Measurements from ENCODE around the gene CNOT3. TPM values are rescaled to one million over a fixed set of nuclear protein-coding genes. Genes with fewer than 3 reads are reported as not detected.
A peak's percentile ranks its signal among the peaks of the same experiment; 100 is the strongest.
"Not testable (repeated sequence)": the region's sequence is repeated elsewhere in the genome, so short reads cannot be mapped to it uniquely, and the experiment has no call there.

Gene CNOT3
- polyA plus RNA-seq, 4 donors = 24.4 to 37.4 (median 28.5) TPM

DNA sequence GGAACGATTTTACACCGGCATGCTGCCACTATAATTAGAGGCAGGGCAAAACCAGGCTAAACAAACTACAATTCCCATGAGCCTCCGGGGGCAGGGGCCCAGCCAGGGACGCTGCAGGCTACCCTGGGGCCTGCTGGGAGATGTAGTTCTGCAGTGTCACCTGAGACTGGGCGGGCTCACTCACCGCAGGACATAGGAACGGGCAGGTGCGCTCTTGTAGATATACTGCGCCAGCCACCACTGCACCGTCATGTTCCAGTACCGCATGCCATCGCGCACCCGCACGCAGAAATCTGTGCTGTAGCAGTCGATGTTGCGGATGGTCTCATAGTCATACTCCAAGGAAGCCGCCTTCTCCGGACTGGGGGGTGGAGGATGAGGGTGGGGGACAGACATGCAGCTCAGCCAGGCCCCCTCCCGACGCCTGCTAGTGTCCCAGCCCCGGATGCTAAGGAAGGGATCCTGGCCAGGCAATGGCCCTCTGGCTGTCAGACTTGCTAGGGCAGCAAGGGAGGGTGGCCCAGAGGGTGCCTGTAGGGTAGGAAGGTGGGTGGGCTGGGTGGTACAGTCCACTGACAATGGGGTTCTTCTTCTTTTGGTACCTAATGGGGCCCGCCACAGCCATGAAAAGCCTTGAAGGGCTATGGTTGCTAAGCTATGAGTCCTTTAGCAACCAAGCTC is 41.2 kb downstream of the CNOT3 start:
- no peaks in the 10 kb centered on the region for H3K27me3 ChIP-seq (ENCODE audit: control insufficient read depth in 3 of 3, insufficient read depth in 3 of 3, low read length in 3 of 3)
- peaks cover 0 to 8% (median 0%) of the 10 kb centered on the region in 3 donors for H3K4me1 ChIP-seq (ENCODE audit: control insufficient read depth in 3 of 3, insufficient read depth in 2 of 3, low read depth in 1 of 3, low read length in 2 of 3)
- H3K36me3 ChIP-seq (ENCODE audit: control insufficient read depth in 3 of 3, insufficient read depth in 2 of 3, low read depth in 1 of 3, low read length in 3 of 3) = peaks cover 4 to 72% (median 12%) of the 10 kb centered on the region in 3 donors
- no peaks in the 10 kb centered on the region for H3K9me3 ChIP-seq (ENCODE audit: control insufficient read depth in 2 of 2, insufficient read depth in 1 of 2, low read depth in 1 of 2, low read length in 1 of 2)
- 82 to 87% (median 84%) methylated on average over 23 of the region's 23 CpGs for WGBS, 3 donors
- no peak overlapping the region for H3K27ac ChIP-seq (ENCODE audit: low read depth in 1 of 3, low read length in 2 of 3)
- DNase-seq (no peak), FAIRE-seq (no peak)
- H3K4me3 ChIP-seq (ENCODE audit: low read depth in 1 of 3, low read length in 3 of 3) = no peak overlapping the region

- Histone ChIP-seq H3K4me3 (ENCODE audit: low read depth in 1 of 3, low read length in 3 of 3) (no peak overlapping the region), H3K9me3 (ENCODE audit: control insufficient read depth in 2 of 2, insufficient read depth in 1 of 2, low read depth in 1 of 2, low read length in 1 of 2) (no peaks in the 10 kb centered on the region), H3K4me1 (ENCODE audit: control insufficient read depth in 3 of 3, insufficient read depth in 2 of 3, low read depth in 1 of 3, low read length in 2 of 3) (peaks cover 0 to 8% (median 0%) of the 10 kb centered on the region in 3 donors), H3K36me3 (ENCODE audit: control insufficient read depth in 3 of 3, insufficient read depth in 2 of 3, low read depth in 1 of 3, low read length in 3 of 3) (peaks cover 4 to 73% (median 12%) of the 10 kb centered on the region in 3 donors), H3K27ac (ENCODE audit: low read depth in 1 of 3, low read length in 2 of 3) (peak overlapping the region in 2 of 3 donors; percentile 41 to 45), H3K27me3 (ENCODE audit: control insufficient read depth in 3 of 3, insufficient read depth in 3 of 3, low read length in 3 of 3) (no peaks in the 10 kb centered on the region)
- 78 to 85% (median 81%) methylated on average over 10 of the region's 10 CpGs for WGBS, 3 donors
- no peak for FAIRE-seq
- no peak for DNase-seq
Measured at GRCh38 chr19:54179262-54179852, 41.8 kb downstream of the CNOT3 start.

DNA sequence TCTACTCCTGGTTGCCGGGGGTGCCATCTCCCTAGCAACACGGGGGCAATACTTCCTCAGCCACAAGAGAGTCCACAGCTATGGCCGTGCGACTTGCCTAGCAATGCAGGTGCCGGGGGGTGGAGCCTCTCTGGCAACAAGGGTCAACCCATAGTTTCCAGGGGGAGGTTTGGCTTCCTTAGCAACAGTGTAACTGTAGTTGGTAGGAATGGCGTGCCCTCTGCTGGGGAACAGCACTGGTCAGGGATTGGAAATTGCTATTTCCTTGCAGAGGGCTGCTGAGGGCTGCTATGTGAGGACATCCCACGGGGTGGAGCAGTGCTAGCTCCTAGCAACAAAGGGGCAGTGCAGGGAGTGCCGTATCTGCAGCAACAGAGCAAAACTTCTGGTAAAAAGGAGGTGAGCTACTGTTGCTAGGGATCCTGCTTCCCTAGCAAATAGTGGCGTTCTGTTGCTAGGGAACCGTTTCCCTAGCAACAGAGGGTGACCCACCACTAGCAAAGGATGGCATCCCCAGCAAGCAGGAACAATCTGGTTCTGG is 42.4 kb downstream of the CNOT3 start:
- no peak overlapping the region for H3K4me3 ChIP-seq (ENCODE audit: low read depth in 1 of 3, low read length in 3 of 3)
- H3K9me3 ChIP-seq (ENCODE audit: control insufficient read depth in 2 of 2, insufficient read depth in 1 of 2, low read depth in 1 of 2, low read length in 1 of 2) = no peaks in the 10 kb centered on the region
- DNase-seq (peak; percentile 81 to 93), FAIRE-seq (no peak)
- WGBS, 3 donors = 28 to 43% (median 33%) methylated on average over 10 of the region's 10 CpGs
- peak overlapping the region in 2 of 3 donors; percentile 41 to 45 for H3K27ac ChIP-seq (ENCODE audit: low read depth in 1 of 3, low read length in 2 of 3)
- peaks cover 4 to 76% (median 12%) of the 10 kb centered on the region in 3 donors for H3K36me3 ChIP-seq (ENCODE audit: control insufficient read depth in 3 of 3, insufficient read depth in 2 of 3, low read depth in 1 of 3, low read length in 3 of 3)
- H3K4me1 ChIP-seq (ENCODE audit: control insufficient read depth in 3 of 3, insufficient read depth in 2 of 3, low read depth in 1 of 3, low read length in 2 of 3) = peaks cover 0 to 8% (median 0%) of the 10 kb centered on the region in 3 donors
- no peaks in the 10 kb centered on the region for H3K27me3 ChIP-seq (ENCODE audit: control insufficient read depth in 3 of 3, insufficient read depth in 3 of 3, low read length in 3 of 3)

GRCh38 chr19:54180691-54181091 is 43.1 kb downstream of the CNOT3 start:
- Histone ChIP-seq H3K4me1 (ENCODE audit: control insufficient read depth in 3 of 3, insufficient read depth in 2 of 3, low read depth in 1 of 3, low read length in 2 of 3) (peaks cover 0 to 8% (median 0%) of the 10 kb centered on the region in 3 donors), H3K9me3 (ENCODE audit: control insufficient read depth in 2 of 2, insufficient read depth in 1 of 2, low read depth in 1 of 2, low read length in 1 of 2) (no peaks in the 10 kb centered on the region), H3K27me3 (ENCODE audit: control insufficient read depth in 3 of 3, insufficient read depth in 3 of 3, low read length in 3 of 3) (no peaks in the 10 kb centered on the region), H3K27ac (ENCODE audit: low read depth in 1 of 3, low read length in 2 of 3) (peak overlapping the region in 1 of 3 donors; percentile 25), H3K36me3 (ENCODE audit: control insufficient read depth in 3 of 3, insufficient read depth in 2 of 3, low read depth in 1 of 3, low read length in 3 of 3) (peaks cover 4 to 76% (median 12%) of the 10 kb centered on the region in 3 donors), H3K4me3 (ENCODE audit: low read depth in 1 of 3, low read length in 3 of 3) (no peak overlapping the region)
- DNase-seq (no peak), FAIRE-seq (no peak)
- 95 to 96% (median 96%) methylated on average over 33 to 37 of the region's 37 CpGs for WGBS, 3 donors

- H3K36me3 ChIP-seq (ENCODE audit: control insufficient read depth in 3 of 3, insufficient read depth in 2 of 3, low read depth in 1 of 3, low read length in 3 of 3) = peaks cover 4 to 75% (median 12%) of the 10 kb centered on the region in 3 donors
- H3K4me3 ChIP-seq (ENCODE audit: low read depth in 1 of 3, low read length in 3 of 3); H3K27me3 ChIP-seq (ENCODE audit: control insufficient read depth in 3 of 3, insufficient read depth in 3 of 3, low read length in 3 of 3); DNase-seq; FAIRE-seq; H3K27ac ChIP-seq (ENCODE audit: low read depth in 1 of 3, low read length in 2 of 3); H3K9me3 ChIP-seq (ENCODE audit: control insufficient read depth in 2 of 2, insufficient read depth in 1 of 2, low read depth in 1 of 2, low read length in 1 of 2): not testable (repeated sequence)
- 86 to 93% (median 93%) methylated on average over 3 of the region's 3 CpGs for WGBS, 3 donors
- peaks cover 0 to 15% (median 2%) of the 10 kb centered on the region in 3 donors for H3K4me1 ChIP-seq (ENCODE audit: control insufficient read depth in 3 of 3, insufficient read depth in 2 of 3, low read depth in 1 of 3, low read length in 2 of 3)
Measured at GRCh38 chr19:54181894-54182293, 44.3 kb downstream of the CNOT3 start.

GRCh38 chr19:54183431-54183830 is 45.9 kb downstream of the CNOT3 start:
- Histone ChIP-seq H3K27me3 (ENCODE audit: control insufficient read depth in 3 of 3, insufficient read depth in 3 of 3, low read length in 3 of 3) (no peaks in the 10 kb centered on the region), H3K27ac (ENCODE audit: low read depth in 1 of 3, low read length in 2 of 3) (no peak overlapping the region), H3K36me3 (ENCODE audit: control insufficient read depth in 3 of 3, insufficient read depth in 2 of 3, low read depth in 1 of 3, low read length in 3 of 3) (peaks cover 4 to 74% (median 10%) of the 10 kb centered on the region in 3 donors), H3K9me3 (ENCODE audit: control insufficient read depth in 2 of 2, insufficient read depth in 1 of 2, low read depth in 1 of 2, low read length in 1 of 2) (no peaks in the 10 kb centered on the region), H3K4me1 (ENCODE audit: control insufficient read depth in 3 of 3, insufficient read depth in 2 of 3, low read depth in 1 of 3, low read length in 2 of 3) (peaks cover 5 to 29% (median 5%) of the 10 kb centered on the region in 3 donors), H3K4me3 (ENCODE audit: low read depth in 1 of 3, low read length in 3 of 3) (no peak overlapping the region)
- DNase-seq (no peak), FAIRE-seq (no peak)
- 87 to 88% (median 88%) methylated on average over 8 to 11 of the region's 11 CpGs for WGBS, 3 donors

DNA sequence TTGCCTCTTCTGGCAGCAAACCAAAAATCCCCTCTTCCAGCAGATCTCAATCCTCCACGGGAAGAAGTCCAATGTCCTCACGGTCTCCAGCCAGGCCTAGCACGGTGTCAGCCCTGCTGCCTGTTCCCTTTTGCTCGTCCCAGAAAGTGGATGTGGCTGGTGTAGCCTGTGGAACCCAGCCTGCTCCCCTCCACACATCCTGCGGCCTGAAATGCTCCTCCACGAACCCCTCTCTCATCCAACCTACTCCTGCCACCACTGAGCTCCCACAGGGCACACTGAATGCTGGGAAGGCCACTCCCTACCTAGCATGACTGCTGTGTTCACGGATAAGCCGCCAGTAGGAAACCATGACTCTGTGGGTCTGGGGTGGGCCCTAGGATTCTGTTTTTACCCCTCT is 48.8 kb downstream of the CNOT3 start:
- H3K9me3 ChIP-seq (ENCODE audit: control insufficient read depth in 2 of 2, insufficient read depth in 1 of 2, low read depth in 1 of 2, low read length in 1 of 2) = no peaks in the 10 kb centered on the region
- peaks cover 5 to 21% (median 9%) of the 10 kb centered on the region in 3 donors for H3K4me1 ChIP-seq (ENCODE audit: control insufficient read depth in 3 of 3, insufficient read depth in 2 of 3, low read depth in 1 of 3, low read length in 2 of 3)
- no peaks in the 10 kb centered on the region for H3K27me3 ChIP-seq (ENCODE audit: control insufficient read depth in 3 of 3, insufficient read depth in 3 of 3, low read length in 3 of 3)
- FAIRE-seq (no peak), DNase-seq (no peak)
- H3K27ac ChIP-seq (ENCODE audit: low read depth in 1 of 3, low read length in 2 of 3) = peak overlapping the region; percentile 74 to 99 (median 92)
- H3K36me3 ChIP-seq (ENCODE audit: control insufficient read depth in 3 of 3, insufficient read depth in 2 of 3, low read depth in 1 of 3, low read length in 3 of 3) = peaks cover 0 to 45% (median 2%) of the 10 kb centered on the region in 3 donors
- 77 to 83% (median 82%) methylated on average over 8 of the region's 8 CpGs for WGBS, 3 donors
- H3K4me3 ChIP-seq (ENCODE audit: low read depth in 1 of 3, low read length in 3 of 3) = no peak overlapping the region

DNA sequence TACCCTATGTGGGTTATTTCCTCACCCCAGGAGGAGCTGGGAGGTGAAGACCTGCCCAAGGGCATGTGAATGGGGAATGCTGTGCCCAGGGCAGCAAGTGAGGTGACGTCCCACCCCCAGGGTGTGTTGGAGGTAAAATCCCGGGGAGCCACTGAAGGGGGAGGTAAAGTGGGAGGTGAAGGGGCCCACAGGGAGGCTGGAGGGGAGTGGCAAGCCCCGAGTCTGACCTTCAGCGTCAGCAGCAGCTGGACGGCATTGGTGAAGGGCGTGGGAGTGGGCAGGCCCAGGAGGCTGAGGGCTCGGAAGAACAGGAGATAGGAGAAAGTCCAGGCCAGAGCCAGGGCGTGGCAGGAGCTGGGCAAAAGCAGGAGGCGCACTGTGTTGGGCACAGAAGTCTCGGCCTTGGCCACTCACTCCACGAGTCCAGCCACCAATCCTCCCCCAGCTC is 49.4 kb downstream of the CNOT3 start:
- WGBS, 3 donors = 26 to 68% (median 41%) methylated on average over 10 to 11 of the region's 11 CpGs
- FAIRE-seq (no peak), DNase-seq (peak; percentile 94 to 95)
- Histone ChIP-seq H3K36me3 (ENCODE audit: control insufficient read depth in 3 of 3, insufficient read depth in 2 of 3, low read depth in 1 of 3, low read length in 3 of 3) (peaks cover 0 to 49% (median 2%) of the 10 kb centered on the region in 3 donors), H3K27ac (ENCODE audit: low read depth in 1 of 3, low read length in 2 of 3) (peak overlapping the region; percentile 74 to 99 (median 92)), H3K4me3 (ENCODE audit: low read depth in 1 of 3, low read length in 3 of 3) (peak overlapping the region in 2 of 3 donors; percentile 5 to 7), H3K4me1 (ENCODE audit: control insufficient read depth in 3 of 3, insufficient read depth in 2 of 3, low read depth in 1 of 3, low read length in 2 of 3) (peaks cover 7 to 26% (median 9%) of the 10 kb centered on the region in 3 donors), H3K27me3 (ENCODE audit: control insufficient read depth in 3 of 3, insufficient read depth in 3 of 3, low read length in 3 of 3) (no peaks in the 10 kb centered on the region), H3K9me3 (ENCODE audit: control insufficient read depth in 2 of 2, insufficient read depth in 1 of 2, low read depth in 1 of 2, low read length in 1 of 2) (no peaks in the 10 kb centered on the region)

Measured in small intestine (tissue), 7 donors.